ENCODE data around the gene GFOD2.
A peak's percentile ranks its signal among the peaks of the same experiment; 100 is the strongest.

The GFOD2 gene

GRCh38 chr16:67672739-67673662, 46.1 kb downstream of the GFOD2 start:
- TF ChIP-seq EZH2phosphoT487 (IDR thresholded peaks at IDR 0.05; ENCODE audit: low read depth), result no peak
- TF ChIP-seq CTCF (IDR thresholded peaks at IDR 0.05; ENCODE audit: low read depth, low read length), result peak; percentile 89
- Histone ChIP-seq H3K27me3 (ENCODE audit: low read depth, low read length) (no peaks in the 10 kb centered on the region), H4K20me1 (ENCODE audit: insufficient read depth, low read length) (no peaks in the 10 kb centered on the region), H3K4me3 (ENCODE audit: low read length) (no peak overlapping the region), H3K4me1 (ENCODE audit: low read length) (peaks cover 38% of the 10 kb centered on the region), H3K79me2 (ENCODE audit: low read length) (no peaks in the 10 kb centered on the region), H3K36me3 (replicated peaks; ENCODE audit: low read depth, low read length) (no peaks in the 10 kb centered on the region), H3K4me2 (ENCODE audit: low read length) (peak overlapping the region; percentile 55), H2AFZ (ENCODE audit: low read depth, low read length) (no peak overlapping the region), H3K9me3 (ENCODE audit: insufficient read depth, low read length) (no peaks in the 10 kb centered on the region), H3K9ac (ENCODE audit: low read length) (no peak overlapping the region), H3K27ac (ENCODE audit: low read length) (no peak overlapping the region)

DNA sequence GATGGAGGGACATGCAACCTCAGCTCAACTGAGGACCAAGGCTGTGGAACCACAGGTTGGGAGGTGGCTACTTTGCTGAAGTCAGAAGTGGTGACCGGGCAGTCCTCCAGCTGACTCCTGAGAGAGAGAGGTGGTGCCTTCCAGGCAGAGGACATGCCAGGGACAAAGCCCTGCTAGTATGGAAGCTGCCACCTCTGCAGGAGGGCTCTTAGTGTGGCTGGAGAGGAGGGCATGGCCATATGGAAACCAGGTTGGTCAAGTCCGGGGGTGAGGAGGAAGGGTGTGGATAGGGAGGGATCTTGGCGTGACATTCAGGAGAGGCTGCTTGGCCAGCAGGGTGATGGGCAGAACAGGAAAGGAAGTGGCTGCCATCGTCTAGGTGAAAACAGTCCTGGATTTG, 46.8 kb downstream of the GFOD2 start:
- Histone ChIP-seq H3K36me3 (replicated peaks; ENCODE audit: low read depth, low read length) (no peaks in the 10 kb centered on the region), H4K20me1 (ENCODE audit: insufficient read depth, low read length) (no peaks in the 10 kb centered on the region), H3K9me3 (ENCODE audit: insufficient read depth, low read length) (no peaks in the 10 kb centered on the region), H3K4me2 (ENCODE audit: low read length) (no peak overlapping the region; the same call in 1 of the 2 replicates), H3K27me3 (ENCODE audit: low read depth, low read length) (no peaks in the 10 kb centered on the region), H3K9ac (ENCODE audit: low read length) (no peak overlapping the region), H3K4me3 (ENCODE audit: low read length) (no peak overlapping the region), H2AFZ (ENCODE audit: low read depth, low read length) (no peak overlapping the region), H3K27ac (ENCODE audit: low read length) (no peak overlapping the region), H3K79me2 (ENCODE audit: low read length) (no peaks in the 10 kb centered on the region), H3K4me1 (ENCODE audit: low read length) (peaks cover 45% of the 10 kb centered on the region)
- TF ChIP-seq EZH2phosphoT487 (IDR thresholded peaks at IDR 0.05; ENCODE audit: low read depth), result no peak
- no peak for TF ChIP-seq CTCF (IDR thresholded peaks at IDR 0.05; ENCODE audit: low read depth, low read length)

- no peaks in the 10 kb centered on the region for H3K27me3 ChIP-seq (ENCODE audit: low read depth, low read length)
- H3K4me3 ChIP-seq (ENCODE audit: low read length), result no peak overlapping the region
- peaks cover 54% of the 10 kb centered on the region for H3K4me1 ChIP-seq (ENCODE audit: low read length)
- H3K27ac ChIP-seq (ENCODE audit: low read length), result no peak overlapping the region
- H2AFZ ChIP-seq (ENCODE audit: low read depth, low read length), result no peak overlapping the region
- H3K79me2 ChIP-seq (ENCODE audit: low read length), result no peaks in the 10 kb centered on the region
- H3K36me3 ChIP-seq (replicated peaks; ENCODE audit: low read depth, low read length), result no peaks in the 10 kb centered on the region
- H3K9me3 ChIP-seq (ENCODE audit: insufficient read depth, low read length), result no peaks in the 10 kb centered on the region
- H3K9ac ChIP-seq (ENCODE audit: low read length), result no peak overlapping the region; the same call in 1 of the 2 replicates
- peak overlapping the region; percentile 99 for H3K4me2 ChIP-seq (ENCODE audit: low read length)
- H4K20me1 ChIP-seq (ENCODE audit: insufficient read depth, low read length), result no peaks in the 10 kb centered on the region
- no peak for TF ChIP-seq EZH2phosphoT487 (IDR thresholded peaks at IDR 0.05; ENCODE audit: low read depth)
- no peak for TF ChIP-seq CTCF (IDR thresholded peaks at IDR 0.05; ENCODE audit: low read depth, low read length)
These were observed 49.5 kb downstream of the GFOD2 start for GRCh38 chr16:67669499-67670101.

DNA sequence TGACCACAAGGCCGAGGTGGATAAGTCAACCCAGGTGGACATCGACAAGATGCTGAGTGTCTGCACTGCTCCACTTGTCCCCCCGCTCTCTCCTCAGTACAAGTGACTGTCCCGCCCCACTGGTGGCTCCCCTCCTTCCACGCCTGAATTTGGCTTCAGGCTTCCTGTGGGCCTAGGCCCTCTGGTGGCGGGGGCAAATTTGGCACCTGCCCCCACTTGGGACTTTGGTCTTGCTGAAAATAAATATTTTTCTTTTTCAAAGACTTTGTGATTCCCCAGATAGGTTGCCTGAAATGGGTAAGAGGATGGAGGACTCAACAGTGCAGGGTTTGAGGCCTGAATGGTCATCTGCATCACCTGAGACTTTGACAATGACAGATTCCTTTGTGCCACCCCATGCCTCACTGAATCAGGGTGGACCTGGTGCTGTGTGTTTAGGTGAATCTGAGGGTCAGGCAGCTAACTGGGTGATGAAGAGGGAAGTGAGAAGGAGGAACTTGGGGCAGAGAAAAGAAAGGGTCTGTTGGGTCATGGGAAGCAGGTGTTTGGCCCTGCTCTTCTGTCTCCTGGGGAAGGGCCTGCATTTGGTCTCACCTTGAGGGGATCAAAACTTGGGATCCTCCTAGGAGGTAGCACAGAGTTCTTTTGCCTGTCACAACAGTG, 50.5 kb downstream of the GFOD2 start:
- Histone ChIP-seq H3K4me2 (ENCODE audit: low read length) (peak overlapping the region; percentile 99), H2AFZ (ENCODE audit: low read depth, low read length) (no peak overlapping the region), H3K27ac (ENCODE audit: low read length) (peak overlapping the region; percentile 85), H3K4me1 (ENCODE audit: low read length) (peaks cover 49% of the 10 kb centered on the region), H3K4me3 (ENCODE audit: low read length) (peak overlapping the region; percentile 92), H3K27me3 (ENCODE audit: low read depth, low read length) (no peaks in the 10 kb centered on the region), H4K20me1 (ENCODE audit: insufficient read depth, low read length) (no peaks in the 10 kb centered on the region), H3K9ac (ENCODE audit: low read length) (peak overlapping the region; percentile 53), H3K79me2 (ENCODE audit: low read length) (no peaks in the 10 kb centered on the region), H3K36me3 (replicated peaks; ENCODE audit: low read depth, low read length) (no peaks in the 10 kb centered on the region), H3K9me3 (ENCODE audit: insufficient read depth, low read length) (no peaks in the 10 kb centered on the region)
- TF ChIP-seq EZH2phosphoT487 (IDR thresholded peaks at IDR 0.05; ENCODE audit: low read depth), result no peak
- TF ChIP-seq CTCF (IDR thresholded peaks at IDR 0.05; ENCODE audit: low read depth, low read length), result peak; percentile 45

Measured in OCI-LY3 (cell line).